Measurements from ENCODE around the gene HMGXB3.

The HMGXB3 gene

DNA sequence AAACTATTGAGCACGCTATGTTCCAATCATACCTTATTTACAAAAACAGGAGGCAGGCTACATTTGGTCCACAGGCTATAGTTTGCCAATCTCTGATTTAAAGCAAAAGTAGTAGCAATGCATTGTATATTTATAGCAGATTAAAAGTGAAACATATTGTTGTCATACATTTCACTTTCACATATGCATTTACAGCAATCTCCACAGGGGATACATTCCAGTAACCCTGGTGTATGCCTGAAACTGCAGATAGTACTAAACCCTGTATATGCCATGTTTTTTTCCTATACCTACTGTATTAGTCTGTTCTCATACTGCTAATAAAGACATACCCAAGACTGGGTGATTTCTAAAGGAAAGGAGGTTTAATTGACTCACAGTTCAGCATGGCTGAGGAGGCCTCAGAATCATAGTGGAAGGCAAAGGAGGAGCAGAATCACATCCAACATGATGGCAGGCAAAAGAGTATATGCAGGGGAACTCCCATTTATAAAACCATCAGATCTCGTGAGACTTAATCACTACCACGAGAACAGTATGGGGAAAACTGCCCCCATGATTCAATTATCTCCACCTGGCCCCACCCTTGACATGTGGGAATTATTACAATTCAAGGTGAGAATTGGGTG is 91.7 kb downstream of the HMGXB3 start:
- no peak for DNase-seq (ENCODE audit: low read depth in 2 of 2)

DNA sequence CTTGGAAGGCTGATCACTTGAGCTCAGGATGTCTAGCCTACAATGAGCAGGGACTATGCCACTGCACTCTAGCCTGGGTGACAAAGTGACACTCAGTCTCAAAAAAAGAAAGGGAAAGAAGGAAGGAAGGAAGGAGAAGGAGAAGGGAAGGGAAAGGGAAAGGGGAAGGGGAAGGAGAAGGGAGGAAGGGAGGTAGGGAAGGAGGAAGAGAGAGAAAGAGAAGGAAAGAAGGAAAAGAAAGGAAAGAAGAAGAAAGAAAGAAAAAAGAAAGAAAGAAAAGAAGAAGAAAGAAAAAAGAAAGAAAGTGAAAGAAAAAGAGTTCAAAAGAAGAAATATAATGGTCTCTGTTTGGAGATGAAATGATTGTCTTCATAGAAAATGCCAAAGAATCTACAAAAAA is 96.6 kb downstream of the HMGXB3 start:
- no peak for DNase-seq (ENCODE audit: low read depth in 2 of 2)

DNA sequence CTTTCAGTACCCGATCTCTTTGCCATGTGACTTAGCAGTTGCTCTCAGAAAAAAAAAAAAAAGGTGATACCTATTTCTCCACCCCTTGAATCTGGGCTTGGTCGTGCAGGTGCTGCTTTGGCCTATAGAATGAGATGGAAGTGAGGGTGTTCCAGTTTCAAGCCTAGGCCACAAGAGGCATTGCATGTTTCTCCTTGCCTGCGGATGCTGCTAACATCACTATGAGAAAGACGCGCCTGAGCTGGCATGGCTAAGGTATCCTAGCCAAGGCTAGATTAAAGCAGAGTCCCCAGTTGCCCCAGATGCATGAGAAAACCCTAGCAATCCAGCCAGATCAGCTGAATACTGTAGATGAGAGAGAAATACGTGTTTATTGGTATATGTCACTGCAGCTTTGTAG is 100.5 kb downstream of the HMGXB3 start:
- DNase-seq (ENCODE audit: low read depth in 2 of 2) = no peak
